ENCODE measurements around the gene CD3D. TPM values are rescaled to one million over a fixed set of nuclear protein-coding genes. Genes with fewer than 3 reads are reported as not detected.

CD3D gene
- total RNA-seq, 1 experiment from 2014 or later = 0.33 TPM

- DNase-seq (ENCODE audit: low spot score) = no peak
- CTCF ChIA-PET = interaction anchor here (1.7 to 1.8 kb wide), 2 partner anchors 91 to 118 kb away, joined by 5 to 7 read pairs; no protein-coding TSS in a partner anchor
- Mint-ChIP-seq H3K4me1 (no peaks in the 10 kb centered on the region), H3K9me3 (peaks cover 3% of the 10 kb centered on the region), H3K4me3 (no peak overlapping the region), H3K27ac (no peak overlapping the region), H3K36me3 (no peaks in the 10 kb centered on the region), H3K27me3 (ENCODE audit: low read depth) (peaks cover 34% of the 10 kb centered on the region)
- TF ChIP-seq ZNF138 (CRISPR knock-in tag; conservative IDR thresholded peaks at IDR 0.05) (no peak), ZNF671 (CRISPR knock-in tag; IDR thresholded peaks at IDR 0.05) (no peak), E2F4 (CRISPR knock-in tag; IDR thresholded peaks at IDR 0.05; ENCODE audit: borderline replicate concordance, low read depth) (no peak), ETV6 (CRISPR knock-in tag; IDR thresholded peaks at IDR 0.05) (no peak), NFE2L1 (CRISPR knock-in tag; IDR thresholded peaks at IDR 0.05) (no peak), RELA (CRISPR knock-in tag; IDR thresholded peaks at IDR 0.05; ENCODE audit: borderline replicate concordance) (no peak), HMGA2 (CRISPR knock-in tag; IDR thresholded peaks at IDR 0.05) (no peak), CREB1 (CRISPR knock-in tag; IDR thresholded peaks at IDR 0.05) (no peak), ESRRA (CRISPR knock-in tag; IDR thresholded peaks at IDR 0.05; ENCODE audit: borderline replicate concordance) (no peak), ATF1 (CRISPR knock-in tag; IDR thresholded peaks at IDR 0.05) (no peak), NFATC4 (CRISPR knock-in tag; IDR thresholded peaks at IDR 0.05) (no peak), ZNF232 (CRISPR knock-in tag; IDR thresholded peaks at IDR 0.05) (no peak), KAT7 (CRISPR knock-in tag; IDR thresholded peaks at IDR 0.05; ENCODE audit: borderline replicate concordance) (no peak), CBFB (CRISPR knock-in tag; IDR thresholded peaks at IDR 0.05; ENCODE audit: low read depth) (no peak)
- TF ChIP-seq, protein P1, sequence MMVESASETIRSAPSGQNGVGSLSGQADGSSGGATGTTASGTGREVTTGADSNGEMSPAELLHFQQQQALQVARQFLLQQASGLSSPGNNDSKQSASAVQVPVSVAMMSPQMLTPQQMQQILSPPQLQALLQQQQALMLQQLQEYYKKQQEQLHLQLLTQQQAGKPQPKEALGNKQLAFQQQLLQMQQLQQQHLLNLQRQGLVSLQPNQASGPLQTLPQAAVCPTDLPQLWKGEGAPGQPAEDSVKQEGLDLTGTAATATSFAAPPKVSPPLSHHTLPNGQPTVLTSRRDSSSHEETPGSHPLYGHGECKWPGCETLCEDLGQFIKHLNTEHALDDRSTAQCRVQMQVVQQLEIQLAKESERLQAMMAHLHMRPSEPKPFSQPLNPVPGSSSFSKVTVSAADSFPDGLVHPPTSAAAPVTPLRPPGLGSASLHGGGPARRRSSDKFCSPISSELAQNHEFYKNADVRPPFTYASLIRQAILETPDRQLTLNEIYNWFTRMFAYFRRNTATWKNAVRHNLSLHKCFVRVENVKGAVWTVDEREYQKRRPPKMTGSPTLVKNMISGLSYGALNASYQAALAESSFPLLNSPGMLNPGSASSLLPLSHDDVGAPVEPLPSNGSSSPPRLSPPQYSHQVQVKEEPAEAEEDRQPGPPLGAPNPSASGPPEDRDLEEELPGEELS (CRISPR knock-in tag; IDR thresholded peaks at IDR 0.05) = no peak
- TF ChIP-seq, protein P2, sequence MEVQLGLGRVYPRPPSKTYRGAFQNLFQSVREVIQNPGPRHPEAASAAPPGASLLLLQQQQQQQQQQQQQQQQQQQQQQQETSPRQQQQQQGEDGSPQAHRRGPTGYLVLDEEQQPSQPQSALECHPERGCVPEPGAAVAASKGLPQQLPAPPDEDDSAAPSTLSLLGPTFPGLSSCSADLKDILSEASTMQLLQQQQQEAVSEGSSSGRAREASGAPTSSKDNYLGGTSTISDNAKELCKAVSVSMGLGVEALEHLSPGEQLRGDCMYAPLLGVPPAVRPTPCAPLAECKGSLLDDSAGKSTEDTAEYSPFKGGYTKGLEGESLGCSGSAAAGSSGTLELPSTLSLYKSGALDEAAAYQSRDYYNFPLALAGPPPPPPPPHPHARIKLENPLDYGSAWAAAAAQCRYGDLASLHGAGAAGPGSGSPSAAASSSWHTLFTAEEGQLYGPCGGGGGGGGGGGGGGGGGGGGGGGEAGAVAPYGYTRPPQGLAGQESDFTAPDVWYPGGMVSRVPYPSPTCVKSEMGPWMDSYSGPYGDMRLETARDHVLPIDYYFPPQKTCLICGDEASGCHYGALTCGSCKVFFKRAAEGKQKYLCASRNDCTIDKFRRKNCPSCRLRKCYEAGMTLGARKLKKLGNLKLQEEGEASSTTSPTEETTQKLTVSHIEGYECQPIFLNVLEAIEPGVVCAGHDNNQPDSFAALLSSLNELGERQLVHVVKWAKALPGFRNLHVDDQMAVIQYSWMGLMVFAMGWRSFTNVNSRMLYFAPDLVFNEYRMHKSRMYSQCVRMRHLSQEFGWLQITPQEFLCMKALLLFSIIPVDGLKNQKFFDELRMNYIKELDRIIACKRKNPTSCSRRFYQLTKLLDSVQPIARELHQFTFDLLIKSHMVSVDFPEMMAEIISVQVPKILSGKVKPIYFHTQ (CRISPR knock-in tag; IDR thresholded peaks at IDR 0.05) = no peak
- ATAC-seq = no peak
- POLR2A ChIA-PET = interaction anchor here (0.6 kb wide), 1 partner anchor 192 kb away, joined by 5 read pairs; no protein-coding TSS in a partner anchor
Measured at GRCh38 chr11:118289401-118289800, 53.1 kb downstream of the CD3D start.

Other genes with a start within 250 kb of the CD3D start
- 3.5 to 4.5 TPM (median 4.4 TPM) in 3 replicates for gene SCN4B, start 189.9 kb downstream of the CD3D start, total RNA-seq (2021)
- gene SCN2B, start 166.1 kb downstream of the CD3D start, total RNA-seq (2021) = 0.16 to 0.37 TPM (median 0.20 TPM) in 3 replicates
- gene JAML, start 117.7 kb downstream of the CD3D start, total RNA-seq (2021) = 0.24 to 0.37 TPM in 2 of 3 replicates, not detected in the other
- 1.6 to 2.1 TPM (median 2.0 TPM) in 3 replicates for gene MPZL3, start 90.3 kb downstream of the CD3D start, total RNA-seq (2021)
- 1.2 to 1.8 TPM (median 1.4 TPM) in 3 replicates for gene MPZL2, start 78.4 kb downstream of the CD3D start, total RNA-seq (2021)
- gene CD3E, start 38.0 kb downstream of the CD3D start, total RNA-seq (2021) = 0.85 to 1.0 TPM (median 0.87 TPM) in 3 replicates
- gene CD3G, start 1.6 kb upstream of the CD3D start, total RNA-seq (2021) = 0.20 to 0.27 TPM (median 0.23 TPM) in 3 replicates
- 28.9 to 31.7 TPM (median 31.0 TPM) in 3 replicates for gene UBE4A, start 16.9 kb upstream of the CD3D start, total RNA-seq (2021)
- 236 to 251 TPM (median 239 TPM) in 3 replicates for gene ATP5MG, start 58.9 kb upstream of the CD3D start, total RNA-seq (2021)
- 54.0 to 59.1 TPM (median 54.8 TPM) in 3 replicates for gene KMT2A, start 93.8 kb upstream of the CD3D start, total RNA-seq (2021)
- gene TTC36, start 184.8 kb upstream of the CD3D start, total RNA-seq (2021) = 0.70 to 0.78 TPM (median 0.71 TPM) in 3 replicates
- 19.1 to 21.6 TPM (median 19.7 TPM) in 3 replicates for gene TMEM25, start 188.5 kb upstream of the CD3D start, total RNA-seq (2021)
- 6.2 to 11.1 TPM (median 10.9 TPM) in 3 replicates for gene IFT46, start 223.2 kb upstream of the CD3D start, total RNA-seq (2021)
- 134 to 154 TPM (median 141 TPM) in 3 replicates for gene ARCN1, start 229.7 kb upstream of the CD3D start, total RNA-seq (2021)